H1 (cell line): Measurements from ENCODE around the gene KCNH1. TPM values are rescaled to one million over a fixed set of nuclear protein-coding genes. Genes with fewer than 3 reads are reported as not detected.

Experiments
- CTCF ChIA-PET: fragments of 300-600 bp; sonication (Branson Sonifier 250); formaldehyde crosslinking; loops from one replicate; lab custom pipeline; 2021; ENCODE audit not compliant: partially characterized antibody; lab: Charles Lee
- POLR2A ChIA-PET: fragments of 300-600 bp; sonication (Branson Sonifier 250); formaldehyde crosslinking; loops from one replicate; lab custom pipeline; 2021; ENCODE audit warnings: inconsistent platforms; ENCODE audit not compliant: partially characterized antibody; lab: Charles Lee
- DNase-seq, 2 experiments: peaks; one replicate each; pipeline versions ENCODE4 v3.0.0 to v3.0.0-alpha.2; 2010 to 2022; ENCODE audit warnings: low spot score in 2 of 2, low read depth in 1 of 2, mixed read lengths in 1 of 2
- FAIRE-seq: peaks from 2 replicates; lab custom pipeline; 2011; peaks lifted over from hg19 to GRCh38; lab: Jason Lieb, UNC
- H2AFZ ChIP-seq: 2 replicates; pipeline ENCODE4 v1.8.1; 2012; ENCODE audit warnings: low read length, inconsistent platforms
- H2AK5ac ChIP-seq: 2 replicates; pipeline ENCODE4 v1.6.1; 2013; ENCODE audit warnings: low read depth, low read length
- H2BK120ac ChIP-seq: replicated peaks from 2 replicates; pipeline ENCODE3; 2013; ENCODE audit warnings: low read depth, low read length, inconsistent platforms
- H2BK12ac ChIP-seq: 2 replicates; pipeline ENCODE4 v1.6.1; 2013; ENCODE audit warnings: low read depth, low read length
- H2BK15ac ChIP-seq: 2 replicates; pipeline ENCODE4 v1.6.1; 2013; ENCODE audit warnings: low read length
- H2BK20ac ChIP-seq: 2 replicates; pipeline ENCODE4 v1.6.1; 2013; ENCODE audit warnings: low read length
- H2BK5ac ChIP-seq: 2 replicates; pipeline ENCODE4 v1.6.1; 2013; ENCODE audit warnings: low read depth, low read length
- H3K14ac ChIP-seq: 2 replicates; pipeline ENCODE4 v1.6.1; 2013; ENCODE audit warnings: inconsistent platforms; ENCODE audit not compliant: insufficient read length
- H3K18ac ChIP-seq: 2 replicates; pipeline ENCODE4 v1.6.1; 2013; ENCODE audit warnings: low read length; ENCODE audit errors: extremely low read depth
- H3K23ac ChIP-seq: 2 replicates; pipeline ENCODE4 v1.6.1; 2013; ENCODE audit warnings: inconsistent platforms; ENCODE audit not compliant: insufficient read length
- H3K23me2 ChIP-seq: 2 replicates; pipeline ENCODE4 v1.6.1; 2013; ENCODE audit warnings: low read depth, low read length
- H3K27ac ChIP-seq: 2 replicates; pipeline ENCODE4 v1.6.1; 2011; ENCODE audit warnings: low read depth, low read length, inconsistent platforms
- H3K27me3 ChIP-seq, 4 experiments: replicated peaks in 1 of 4; 1 replicate in 1 of 4; 2 replicates in 3 of 4; pipeline versions ENCODE4 v1.6.1 to v1.8.1; 2011 to 2013; ENCODE audit warnings: low read length in 3 of 4, mild to moderate bottlenecking in 3 of 4, inconsistent platforms in 2 of 4, mixed read lengths in 2 of 4, moderate library complexity in 1 of 4; ENCODE audit not compliant: control insufficient read depth in 3 of 4, insufficient read depth in 3 of 4; ENCODE audit errors: extremely low read depth in 1 of 4
- H3K36me3 ChIP-seq, 4 experiments: 2 replicates each; pipeline versions ENCODE4 v1.6.1 to v1.8.1; 2011 to 2013; ENCODE audit warnings: mild to moderate bottlenecking in 4 of 4, low read length in 3 of 4, moderate library complexity in 2 of 4, control low read depth in 1 of 4, inconsistent platforms in 1 of 4; ENCODE audit not compliant: insufficient read depth in 4 of 4, control insufficient read depth in 2 of 4
- H3K4ac ChIP-seq: replicated peaks from 2 replicates; pipeline ENCODE3; 2013; ENCODE audit warnings: low read length, low read depth, mixed read lengths, inconsistent platforms; ENCODE audit not compliant: insufficient read length
- H3K4me1 ChIP-seq, 4 experiments: replicated peaks in 1 of 4; 1 replicate in 1 of 4; 2 replicates in 3 of 4; pipeline versions ENCODE4 v1.6.1 to v1.8.1; 2011 to 2013; ENCODE audit warnings: low read length in 3 of 4, inconsistent platforms in 2 of 4, mixed read lengths in 1 of 4; ENCODE audit not compliant: insufficient read depth in 4 of 4, control insufficient read depth in 3 of 4
- H3K4me2 ChIP-seq, 2 experiments: 2 replicates each; pipeline versions ENCODE4 v1.6.1 to v1.8.1; 2011 to 2013; ENCODE audit warnings: low read depth in 2 of 2, low read length in 2 of 2, control low read depth in 1 of 2, inconsistent platforms in 1 of 2, mild to moderate bottlenecking in 1 of 2; ENCODE audit not compliant: insufficient read depth in 1 of 2
- H3K4me3 ChIP-seq, 4 experiments: fragments of 200-600, 300-600 bp in 1 of 4; sonication (generic), shearing (Covaris generic), sonication (Bioruptor Twin) in 1 of 4; 2 replicates each; pipeline versions ENCODE4 v1.5.1 to v1.8.1; 2011 to 2016; ENCODE audit warnings: low read length in 4 of 4, low read depth in 3 of 4, control low read depth in 2 of 4, inconsistent platforms in 2 of 4, mild to moderate bottlenecking in 2 of 4, mixed read lengths in 1 of 4, moderate library complexity in 1 of 4; ENCODE audit not compliant: insufficient read depth in 2 of 4; ENCODE audit errors: extremely low read depth in 1 of 4
- H3K56ac ChIP-seq: replicated peaks from 2 replicates; pipeline ENCODE3; 2013; ENCODE audit warnings: low read depth, mild to moderate bottlenecking, mixed read lengths, low read length, inconsistent platforms; ENCODE audit not compliant: insufficient read length
- H3K79me1 ChIP-seq: 2 replicates; pipeline ENCODE4 v1.6.1; 2013; ENCODE audit warnings: low read depth, low read length, control low read depth
- H3K79me2 ChIP-seq, 2 experiments: 2 replicates each; pipeline versions ENCODE4 v1.6.1 to v1.8.1; 2012 to 2013; ENCODE audit warnings: low read length in 2 of 2, mild to moderate bottlenecking in 2 of 2, inconsistent platforms in 1 of 2; ENCODE audit not compliant: insufficient read depth in 2 of 2, control insufficient read depth in 1 of 2
- H3K9ac ChIP-seq, 4 experiments: replicated peaks in 1 of 4; 1 replicate in 1 of 4; 2 replicates in 3 of 4; pipeline versions ENCODE4 v1.6.1 to v1.8.1; 2011 to 2013; ENCODE audit warnings: low read depth in 3 of 4, low read length in 3 of 4, control low read depth in 2 of 4, mild to moderate bottlenecking in 2 of 4, moderate library complexity in 2 of 4, inconsistent platforms in 1 of 4; ENCODE audit errors: extremely low read depth in 1 of 4
- H3K9me3 ChIP-seq, 2 experiments: 2 replicates each; pipeline versions ENCODE4 v1.6.1 to v1.8.1; 2012 to 2013; ENCODE audit warnings: mild to moderate bottlenecking in 2 of 2, moderate library complexity in 2 of 2, control low read depth in 1 of 2, inconsistent platforms in 1 of 2, low read depth in 1 of 2, low read length in 1 of 2, mixed read lengths in 1 of 2; ENCODE audit not compliant: insufficient read depth in 2 of 2
- H4K20me1 ChIP-seq, 2 experiments: replicated peaks in 1 of 2; 2 replicates each; pipeline versions ENCODE3 to v1.8.1; 2011 to 2013; ENCODE audit warnings: inconsistent platforms in 2 of 2, low read length in 2 of 2, mild to moderate bottlenecking in 1 of 2; ENCODE audit not compliant: insufficient read depth in 2 of 2, control insufficient read depth in 1 of 2
- H4K5ac ChIP-seq: 2 replicates; pipeline ENCODE4 v1.6.1; 2013; ENCODE audit warnings: low read length, low read depth, mixed read lengths, inconsistent platforms; ENCODE audit not compliant: insufficient read length
- H4K8ac ChIP-seq: 2 replicates; pipeline ENCODE4 v1.8.0; 2013; ENCODE audit warnings: mild to moderate bottlenecking, moderate library complexity, low read length, inconsistent platforms; ENCODE audit not compliant: insufficient read depth; ENCODE audit errors: extremely low read depth
- H4K91ac ChIP-seq: replicated peaks from 2 replicates; pipeline ENCODE3; 2013; ENCODE audit warnings: low read length, mixed read lengths, inconsistent platforms; ENCODE audit not compliant: insufficient read length
- BCL11A ChIP-seq, 2 experiments: IDR thresholded peaks; one replicate each; pipeline ENCODE4 v1.6.1; 2011; ENCODE audit warnings: low read depth in 2 of 2, low read length in 2 of 2, mild to moderate bottlenecking in 2 of 2
- CBX5 ChIP-seq: fragments of 300-800, 300-1000 bp; sonication (generic); IDR thresholded peaks from 2 replicates; pipeline ENCODE4 v1.7.1; 2016; ENCODE audit warnings: antibody characterized with exemption, low read length, low read depth
- CHD2 ChIP-seq: IDR thresholded peaks from 2 replicates; pipeline ENCODE4 v1.6.1; 2012; ENCODE audit warnings: low read length, improper control_type of control experiment
- CREB1 ChIP-seq: IDR thresholded peaks from 2 replicates; pipeline ENCODE4 v1.6.1; 2012; ENCODE audit warnings: inconsistent platforms
- CTCF ChIP-seq, 3 experiments: IDR thresholded peaks; 1 replicate in 2 of 3; 2 replicates in 1 of 3; pipeline versions ENCODE4 v1.5.1 to v1.6.1; 2011; ENCODE audit warnings: low read length in 3 of 3, mild to moderate bottlenecking in 3 of 3, inconsistent platforms in 2 of 3, low read depth in 1 of 3, moderate library complexity in 1 of 3; ENCODE audit not compliant: insufficient read depth in 1 of 3; ENCODE audit errors: control extremely low read depth in 1 of 3
- GABPA ChIP-seq: IDR thresholded peaks from 2 replicates; pipeline ENCODE4 v1.6.1; 2011; ENCODE audit warnings: mild to moderate bottlenecking, low read length, moderate library complexity, borderline replicate concordance; ENCODE audit not compliant: insufficient read depth
- HDAC2 ChIP-seq, 2 experiments: fragments of 300-600 bp in 1 of 2; sonication (generic) in 1 of 2; IDR thresholded peaks; 2 replicates each; pipeline ENCODE4 v1.6.1; 2011 to 2012; ENCODE audit warnings: low read depth in 2 of 2, low read length in 2 of 2, mild to moderate bottlenecking in 2 of 2, moderate library complexity in 2 of 2, borderline replicate concordance in 1 of 2, inconsistent platforms in 1 of 2
- NRF1 ChIP-seq: IDR thresholded peaks from 2 replicates; pipeline ENCODE4 v1.6.1; 2011; ENCODE audit warnings: mild to moderate bottlenecking, low read depth, low read length, improper control_type of control experiment
- SP4 ChIP-seq: IDR thresholded peaks from 2 replicates; pipeline ENCODE4 v1.6.1; 2012; ENCODE audit warnings: low read length, inconsistent platforms
- SRF ChIP-seq: IDR thresholded peaks from 2 replicates; pipeline ENCODE4 v1.6.1; 2011; ENCODE audit warnings: mild to moderate bottlenecking, low read depth, low read length, moderate library complexity
- SUZ12 ChIP-seq: fragments of 200-600 bp; sonication (generic); IDR thresholded peaks from 2 replicates; pipeline ENCODE4 v1.6.1; 2012; ENCODE audit warnings: mild to moderate bottlenecking, inconsistent platforms, low read length, moderate library complexity, mixed read lengths
- WGBS, 2 experiments: shearing (Covaris generic) in 1 of 2; methylation state at CpG; one replicate each; pipeline versions ENCODE4 v1.1.6 to v1.1.7; 2013 to 2015; ENCODE audit warnings: low lambda C conversion rate in 2 of 2, mixed read lengths in 2 of 2, inconsistent platforms in 1 of 2, low coverage in 1 of 2, missing lambda C conversion rate in 1 of 2; ENCODE audit not compliant: insufficient replicate concordance in 2 of 2, insufficient coverage in 1 of 2, insufficient read length in 1 of 2; ENCODE audit errors: extremely low coverage in 1 of 2, missing lambda C conversion rate in 1 of 2; 5-methylcytosine and 5-hydroxymethylcytosine counted together
- polyA plus RNA-seq, 7 experiments: library from polyadenylated mRNA; depleted of rRNA in 3 of 7; stranded (reverse) in 5 of 7; unstranded in 2 of 7; fragments of >200 nt in 5 of 7; fragments of 200-250 nt in 2 of 7; gene quantifications; 1 replicate in 5 of 7; 2 replicates in 1 of 7; 4 replicates in 1 of 7; pipeline versions ENCODE4 v1.2.1 to v1.2.3, GENCODE V29; 2011 to 2013; ENCODE audit warnings: missing spikeins in 2 of 7, mixed read lengths in 2 of 7
- total RNA-seq: library from RNA; stranded (reverse); fragmentation: NEBNext Ultra II Directional; extraction: Animal tissue kit (Norgen Biotek cat#: 25700); gene quantifications from 2 replicates; pipeline ENCODE4 v1.2.1, GENCODE V29; 2021

Gene KCNH1
- total and polyA plus RNA-seq, 2 of the 8 experiments (the other 6 are each of a cell fraction or from before 2014, with no cell fraction given), result 0.27 to 0.34 TPM

DNA sequence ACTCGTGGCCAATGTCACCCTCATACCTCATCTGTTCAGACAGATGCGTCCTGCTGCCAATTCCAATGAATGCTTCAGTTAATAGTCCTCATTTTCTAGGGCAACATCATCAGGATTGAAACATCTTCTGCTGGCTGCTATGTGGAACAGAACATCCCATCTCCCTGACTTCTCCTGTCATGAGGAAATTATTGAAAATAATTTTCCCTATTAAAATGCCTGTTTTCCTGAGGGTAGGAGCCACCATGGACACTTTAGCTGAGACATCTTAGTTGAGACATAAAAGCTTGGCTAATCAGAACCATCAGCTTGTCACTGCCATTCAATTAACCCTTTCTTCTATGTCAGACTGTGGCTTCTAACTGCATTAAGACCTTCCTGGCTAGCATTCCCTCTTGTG, 409.2 kb downstream of the KCNH1 start:
- no peaks in the 10 kb centered on the region for H3K79me1 ChIP-seq
- no peak for DNase-seq
- TF ChIP-seq SRF (no peak), SP4 (no peak), GABPA (no peak), HDAC2 (IDR thresholded peaks at IDR 0.05; ENCODE audit: borderline replicate concordance in 1 of 2, low read depth in 2 of 2, low read length in 2 of 2) (no peak), NRF1 (no peak), SUZ12 (no peak), CREB1 (no peak), CBX5 (no peak), CHD2 (no peak), BCL11A (IDR thresholded peaks at IDR 0.05; ENCODE audit: low read depth in 2 of 2, low read length in 2 of 2) (no peak), CTCF (IDR thresholded peaks at IDR 0.05; ENCODE audit: control extremely low read depth in 1 of 3, insufficient read depth in 1 of 3, low read depth in 1 of 3, low read length in 3 of 3) (no peak)

More for the DNA sequence above, 409.2 kb downstream of the KCNH1 start:
- Histone ChIP-seq H4K5ac (no peak overlapping the region), H3K56ac (no peak overlapping the region), H4K8ac (no peak overlapping the region), H3K79me2 (no peaks in the 10 kb centered on the region), H4K91ac (no peak overlapping the region), H3K9me3 (no peaks in the 10 kb centered on the region), H2BK15ac (no peak overlapping the region), H3K23ac (no peak overlapping the region), H2BK120ac (no peak overlapping the region), H3K36me3 (no peaks in the 10 kb centered on the region), H3K4me2 (no peak overlapping the region), H3K27me3 (peaks cover 0 to 1% (median 0%) of the 10 kb centered on the region in 4 experiments; a peak in 1 of 7 replicates), H2BK12ac (no peak overlapping the region), H3K18ac (no peak overlapping the region), H3K4me1 (no peaks in the 10 kb centered on the region), H3K9ac (no peak overlapping the region), H3K23me2 (no peaks in the 10 kb centered on the region), H2AK5ac (no peak overlapping the region), H2AFZ (no peak overlapping the region), H3K14ac (no peak overlapping the region), H4K20me1 (peaks cover 0 to 5% of the 10 kb centered on the region in 2 experiments), H2BK20ac (no peak overlapping the region), H3K4me3 (no peak overlapping the region), H3K4ac (no peak overlapping the region), H3K27ac (no peak overlapping the region), H2BK5ac (no peak overlapping the region)
- no peak for FAIRE-seq
- CTCF ChIA-PET, result interaction anchor here (1.1 to 1.2 kb wide), 2 partner anchors 22 to 410 kb away, joined by 4 read pairs; partner anchors contain the start of gene KCNH1
- WGBS, 2 experiments, result 80% methylated on average over 2 of the region's 2 CpGs; no CpG with 5 or more reads in 1 of the 2 experiments
- POLR2A ChIA-PET, result no interaction called here
